ENCODE data around the gene C10orf88.

C10orf88 gene

GRCh38 chr10:122939856-122940543, 14.0 kb downstream of the C10orf88 start:
- no peak for TF ChIP-seq CTCF (IDR thresholded peaks at IDR 0.05; ENCODE audit: insufficient read depth, low read depth, low read length, missing control alignments)
- DNase-seq (ENCODE audit: low read depth), result no peak
- no peak overlapping the region for H3K4me3 ChIP-seq (ENCODE audit: low read length)

- no peak overlapping the region for H3K4me3 ChIP-seq (ENCODE audit: low read length)
- no peak for DNase-seq (ENCODE audit: low read depth)
- TF ChIP-seq CTCF (IDR thresholded peaks at IDR 0.05; ENCODE audit: insufficient read depth, low read depth, low read length, missing control alignments), result no peak
These were observed 14.7 kb downstream of the C10orf88 start for GRCh38 chr10:122939133-122939855.

- TF ChIP-seq CTCF (IDR thresholded peaks at IDR 0.05; ENCODE audit: insufficient read depth, low read depth, low read length, missing control alignments), result no peak
- no peak for DNase-seq (ENCODE audit: low read depth)
- no peak overlapping the region for H3K4me3 ChIP-seq (ENCODE audit: low read length)
These were observed 22.7 kb downstream of the C10orf88 start for GRCh38 chr10:122931088-122931906.

DNA sequence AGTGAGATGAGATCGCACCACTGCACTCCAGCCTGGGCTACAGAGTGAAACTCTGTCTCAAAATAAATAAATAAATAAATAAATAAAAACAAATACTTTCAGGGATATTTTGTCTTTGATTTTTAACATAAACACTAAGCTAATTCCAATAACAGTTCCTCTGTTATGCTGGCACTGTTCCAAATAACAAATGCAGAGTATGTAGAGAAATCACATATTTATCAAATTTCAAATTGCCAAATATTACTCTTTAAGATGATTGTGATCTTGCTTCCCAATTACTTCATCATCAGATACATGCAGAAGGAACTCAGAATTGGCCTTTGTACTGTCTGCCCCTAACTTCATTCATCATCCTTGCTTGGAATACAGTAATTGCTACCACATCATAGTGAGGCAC, 23.9 kb downstream of the C10orf88 start:
- DNase-seq (ENCODE audit: low read depth), result no peak
- no peak overlapping the region for H3K4me3 ChIP-seq (ENCODE audit: low read length)
- TF ChIP-seq CTCF (IDR thresholded peaks at IDR 0.05; ENCODE audit: insufficient read depth, low read depth, low read length, missing control alignments), result no peak

DNA sequence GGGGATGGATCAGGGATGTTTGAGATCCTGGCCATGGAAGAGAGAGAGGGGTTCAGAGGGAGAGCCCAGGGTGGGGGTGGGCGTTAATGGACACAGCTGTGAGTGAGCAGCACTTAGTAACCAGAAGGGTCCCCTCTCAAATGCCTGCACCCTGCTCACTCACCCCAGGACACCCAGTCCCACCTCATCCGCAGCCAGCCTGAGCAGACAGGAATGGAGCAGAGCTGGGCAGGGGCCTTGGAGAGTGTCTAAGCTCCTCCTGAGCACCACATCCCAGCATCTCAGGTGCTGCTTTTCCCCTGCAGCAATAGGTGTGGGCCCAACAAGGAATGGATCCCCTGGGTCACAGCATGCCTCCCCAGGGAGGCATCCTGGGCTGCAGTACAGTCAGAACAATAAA, 38.3 kb downstream of the C10orf88 start:
- no peak for DNase-seq (ENCODE audit: low read depth)
- TF ChIP-seq CTCF (IDR thresholded peaks at IDR 0.05; ENCODE audit: insufficient read depth, low read depth, low read length, missing control alignments), result no peak
- H3K4me3 ChIP-seq (ENCODE audit: low read length), result no peak overlapping the region

- no peak overlapping the region for H3K4me3 ChIP-seq (ENCODE audit: low read length)
- TF ChIP-seq CTCF (IDR thresholded peaks at IDR 0.05; ENCODE audit: insufficient read depth, low read depth, low read length, missing control alignments), result no peak
- peak; percentile 73 for DNase-seq (ENCODE audit: low read depth)
These were observed 42.0 kb downstream of the C10orf88 start for GRCh38 chr10:122911889-122912484.

Data from epithelial cell of esophagus (primary cell).